Measurements from ENCODE around the gene PTPRR. TPM values are rescaled to one million over a fixed set of nuclear protein-coding genes. Genes with fewer than 3 reads are reported as not detected.
A peak's percentile ranks its signal among the peaks of the same experiment; 100 is the strongest.

The PTPRR gene
- total RNA-seq, 1 experiment from 2014 or later = 41.5 TPM

DNA sequence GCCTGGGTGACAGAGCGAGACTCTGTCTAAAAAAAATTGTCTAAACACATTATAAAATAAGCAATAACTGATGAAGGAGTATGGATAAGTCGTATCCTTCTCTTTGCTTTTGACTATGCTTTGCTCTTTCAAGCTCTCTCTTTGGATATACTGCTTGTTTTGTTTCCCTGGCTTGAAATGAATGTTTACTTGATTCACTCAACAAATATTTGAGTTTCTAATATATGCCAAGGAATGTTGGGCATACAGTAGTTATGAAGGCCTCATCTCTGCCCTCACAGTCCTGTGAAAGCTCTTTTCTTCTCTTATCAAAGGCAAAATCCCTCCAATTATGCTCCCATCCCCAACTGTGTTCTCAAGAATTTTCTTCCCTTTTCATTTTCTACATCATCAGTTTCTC, 123.5 kb downstream of the PTPRR start:
- no peak for DNase-seq (ENCODE audit: low spot score)

DNA sequence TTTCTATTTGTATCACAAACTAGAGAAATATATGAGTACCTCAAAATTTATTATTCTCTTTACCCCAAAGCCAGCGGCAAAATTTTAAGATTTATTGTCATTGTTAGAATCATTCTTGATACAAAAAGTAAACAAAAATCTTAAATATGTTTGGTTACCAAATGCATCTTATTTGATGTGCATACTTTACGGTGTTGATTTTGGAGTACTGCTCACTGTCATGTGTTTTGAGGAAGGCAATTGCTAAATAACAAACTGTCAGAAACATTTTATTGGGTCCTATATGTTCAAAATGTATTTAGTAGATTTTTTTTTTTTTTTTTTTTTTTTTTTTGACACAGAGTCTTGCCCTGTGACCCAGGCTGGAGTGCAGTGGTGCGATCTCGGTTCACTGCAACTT, 124.9 kb downstream of the PTPRR start:
- DNase-seq (ENCODE audit: low spot score) = no peak

DNA sequence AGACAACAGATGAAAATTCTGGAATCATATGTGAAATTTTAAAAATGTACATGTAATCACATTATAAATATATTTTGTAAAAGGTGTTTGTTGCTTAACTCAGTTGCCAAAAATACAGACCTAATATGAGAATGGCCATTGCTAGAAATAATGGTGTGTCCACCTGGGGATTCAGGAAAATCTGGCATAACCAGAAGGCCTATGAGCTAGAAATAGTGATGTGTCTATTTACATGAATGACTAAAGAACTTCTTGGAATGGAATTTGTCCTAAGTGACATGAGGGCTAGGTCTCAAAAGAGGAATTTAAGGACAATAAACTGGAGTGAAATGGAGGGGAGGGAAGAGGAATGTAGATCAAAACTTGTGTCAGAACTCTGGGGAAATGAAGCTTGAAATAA, 126.4 kb downstream of the PTPRR start:
- no peak for DNase-seq (ENCODE audit: low spot score)

DNA sequence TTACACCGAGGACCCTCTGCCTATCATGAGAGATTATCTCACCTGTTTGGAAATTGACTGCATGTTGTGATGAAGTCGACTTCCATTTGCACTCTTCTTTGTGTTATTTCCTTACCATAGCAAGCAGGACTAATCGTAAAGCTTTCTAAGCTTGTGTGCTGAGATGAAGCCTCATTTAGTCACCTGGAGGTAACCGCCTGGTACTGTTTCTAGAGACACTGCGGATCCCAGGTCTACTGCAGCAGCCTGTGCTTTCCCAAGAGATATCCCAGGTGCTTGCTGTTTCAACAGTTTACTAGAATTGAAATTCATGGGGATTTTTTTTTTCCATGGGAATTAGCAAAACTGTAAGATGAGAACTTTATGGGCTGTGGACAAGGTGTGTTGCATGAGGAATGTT, 131.8 kb downstream of the PTPRR start:
- no peak for DNase-seq (ENCODE audit: low spot score)

DNA sequence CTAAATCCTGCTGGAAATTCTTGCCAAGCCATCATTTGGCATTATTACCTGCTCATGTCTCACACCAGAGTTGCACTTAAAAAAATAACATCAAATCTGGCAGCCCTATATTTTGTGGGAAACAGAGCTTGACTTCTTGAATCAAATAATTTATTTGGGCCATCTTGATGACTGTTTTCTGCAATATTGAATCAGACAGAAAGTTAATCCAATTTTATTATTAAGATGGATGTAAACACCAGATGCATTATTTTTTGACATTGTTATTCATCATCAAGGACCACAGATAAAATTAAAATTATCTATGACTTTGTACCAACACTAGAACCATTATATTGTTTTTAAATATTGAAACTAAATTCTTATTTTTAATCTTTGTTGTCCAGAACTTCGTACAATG, 132.9 kb downstream of the PTPRR start:
- DNase-seq (ENCODE audit: low spot score) = no peak

DNA sequence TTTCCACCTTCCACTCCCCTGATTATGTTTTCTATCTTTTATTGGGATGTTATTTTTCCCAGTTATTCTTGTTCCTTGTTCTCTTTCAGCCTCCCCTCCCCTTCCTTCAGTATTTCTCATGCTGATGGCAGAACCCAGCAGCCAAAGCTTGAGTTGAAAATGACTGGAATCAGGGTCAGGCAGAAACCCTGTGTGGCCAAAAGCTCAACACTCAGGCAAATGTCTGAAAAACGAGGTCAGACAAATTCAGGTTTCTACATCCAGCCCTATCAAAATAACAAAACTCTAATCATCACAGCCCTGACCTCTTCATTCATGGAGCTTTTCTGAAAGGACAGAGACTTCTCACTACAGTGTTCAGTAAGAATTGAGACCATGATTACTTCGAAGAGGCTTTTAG, 134.6 kb downstream of the PTPRR start:
- DNase-seq (ENCODE audit: low spot score) = no peak

DNA sequence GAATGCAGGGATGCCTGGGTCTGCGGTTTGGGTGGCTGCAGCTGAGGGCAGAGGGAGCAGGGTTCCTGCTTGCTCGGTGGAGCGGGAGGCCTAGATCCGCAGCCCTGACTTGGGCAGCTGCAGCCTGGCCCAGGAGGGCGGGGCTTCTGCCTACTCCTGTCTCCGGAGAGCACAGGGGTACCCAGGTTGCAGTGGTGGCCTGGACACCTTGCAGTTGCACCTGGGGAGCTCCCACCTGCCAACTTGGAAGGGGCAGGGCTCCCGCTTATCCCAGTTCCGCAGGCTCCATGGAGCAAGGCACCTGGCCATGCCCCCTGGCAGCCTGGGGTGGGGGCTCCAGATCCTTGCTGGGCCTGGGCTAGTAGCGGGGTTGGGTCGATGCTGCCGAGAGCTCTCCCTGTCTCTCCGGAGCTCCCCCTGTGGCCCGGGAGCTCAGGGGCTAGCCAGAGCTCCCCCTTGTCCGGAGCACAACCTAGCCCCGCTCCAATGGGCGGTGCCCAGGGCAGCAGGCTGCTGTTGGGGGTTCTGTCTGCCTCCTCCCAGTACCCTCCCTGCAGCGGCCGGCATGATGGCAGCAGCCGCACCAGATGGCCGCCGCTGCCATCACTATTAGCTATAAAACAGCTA, 136.4 kb downstream of the PTPRR start:
- DNase-seq (ENCODE audit: low spot score) = no peak

DNA sequence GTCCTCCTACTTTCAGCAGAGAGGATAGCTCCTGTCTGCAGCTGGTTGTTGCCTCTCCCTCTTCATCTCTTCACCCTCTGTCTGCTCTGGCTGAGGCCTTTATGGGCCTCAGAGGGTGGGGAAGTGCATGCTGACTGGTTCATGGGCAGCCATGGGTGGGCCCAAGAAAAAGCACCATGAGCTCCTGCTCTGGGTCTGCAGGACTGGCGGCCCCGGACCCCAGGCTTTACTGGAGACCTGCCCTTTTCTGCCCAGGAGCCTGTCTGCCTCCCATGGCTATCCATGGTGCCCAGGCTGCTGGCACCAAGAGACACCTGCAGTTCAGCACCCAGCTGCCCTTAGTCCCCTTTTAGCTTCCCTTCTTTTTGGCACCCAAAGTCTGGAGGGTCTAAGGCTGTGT, 137.1 kb downstream of the PTPRR start:
- no peak for DNase-seq (ENCODE audit: low spot score)

DNA sequence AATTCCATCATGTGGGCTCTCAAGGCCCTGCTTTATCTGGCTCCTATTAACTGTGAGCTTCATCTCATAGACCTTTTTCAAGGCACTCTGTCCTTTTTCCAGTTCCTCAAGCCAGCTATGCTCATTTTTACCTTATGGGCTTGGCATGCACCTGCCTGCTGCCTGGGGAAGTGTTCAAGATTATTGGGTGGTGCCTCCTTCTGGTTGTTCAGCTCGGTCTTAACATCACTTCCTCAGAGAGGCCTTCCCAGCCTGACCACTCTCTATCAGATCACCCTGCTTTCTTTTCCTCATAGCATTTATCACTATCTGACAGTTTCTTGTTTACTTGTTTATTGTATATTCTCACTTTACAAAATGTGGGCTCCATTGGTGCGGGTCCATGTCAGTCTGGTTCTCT, 141.3 kb downstream of the PTPRR start:
- no peak for DNase-seq (ENCODE audit: low spot score)

DNA sequence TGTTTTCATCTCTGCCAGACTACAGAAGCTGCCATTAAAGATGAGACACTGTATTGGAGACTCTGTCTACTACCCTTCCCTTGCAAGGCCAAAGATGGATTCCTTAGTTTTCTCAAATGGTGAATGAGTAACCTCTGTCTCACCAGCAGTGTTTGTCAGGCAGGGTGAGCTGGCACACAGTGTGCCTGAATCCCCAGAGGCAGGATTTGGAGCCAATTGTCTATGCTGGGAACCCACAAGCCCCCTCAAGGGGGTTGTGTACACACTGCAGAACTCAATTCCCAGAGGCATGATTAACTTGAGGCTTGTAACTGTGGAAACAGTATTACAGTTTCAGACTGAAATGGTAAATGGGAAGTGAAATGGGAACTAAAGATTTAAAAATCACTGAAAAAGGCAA, 146.5 kb downstream of the PTPRR start:
- DNase-seq (ENCODE audit: low spot score) = peak; percentile 4

DNA sequence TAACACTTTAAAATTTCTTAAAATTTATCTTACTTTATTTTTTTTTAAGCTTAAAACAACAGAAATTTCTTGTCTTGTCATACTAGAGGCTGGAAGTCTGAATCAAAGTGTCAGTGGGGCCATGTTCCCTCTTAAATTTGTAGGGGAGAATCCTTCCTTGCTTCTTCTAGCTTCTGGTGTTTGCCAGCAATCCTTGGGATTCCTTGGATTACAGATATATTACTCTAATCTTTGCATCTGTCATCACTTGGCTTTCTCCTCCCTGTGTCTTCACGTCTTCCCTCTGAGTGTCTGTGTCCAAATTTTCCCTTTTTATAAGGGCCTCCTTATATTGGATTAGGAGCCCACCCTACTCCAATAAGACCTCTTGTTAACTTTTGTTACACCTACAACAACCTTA, 147.7 kb downstream of the PTPRR start:
- no peak for DNase-seq (ENCODE audit: low spot score)

DNA sequence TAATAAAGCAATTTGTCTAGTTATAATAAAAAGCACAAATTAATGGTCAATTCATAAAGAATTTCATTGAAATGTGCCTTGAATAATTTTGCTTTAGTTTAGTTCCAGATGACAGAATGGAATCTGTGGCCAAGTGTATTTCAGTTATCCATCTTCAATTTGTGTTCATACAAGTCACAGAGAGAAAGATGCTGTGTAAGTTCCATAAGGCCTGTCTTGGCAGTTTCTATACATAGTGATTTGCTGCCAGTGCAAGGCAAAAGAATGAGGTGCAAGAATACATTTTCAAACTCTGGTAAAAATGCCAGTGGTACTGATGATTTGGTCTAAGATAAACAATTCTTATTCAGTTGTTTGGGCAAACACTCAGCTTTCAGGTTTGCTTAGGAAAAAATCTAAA, 149.0 kb downstream of the PTPRR start:
- DNase-seq (ENCODE audit: low spot score) = no peak

DNA sequence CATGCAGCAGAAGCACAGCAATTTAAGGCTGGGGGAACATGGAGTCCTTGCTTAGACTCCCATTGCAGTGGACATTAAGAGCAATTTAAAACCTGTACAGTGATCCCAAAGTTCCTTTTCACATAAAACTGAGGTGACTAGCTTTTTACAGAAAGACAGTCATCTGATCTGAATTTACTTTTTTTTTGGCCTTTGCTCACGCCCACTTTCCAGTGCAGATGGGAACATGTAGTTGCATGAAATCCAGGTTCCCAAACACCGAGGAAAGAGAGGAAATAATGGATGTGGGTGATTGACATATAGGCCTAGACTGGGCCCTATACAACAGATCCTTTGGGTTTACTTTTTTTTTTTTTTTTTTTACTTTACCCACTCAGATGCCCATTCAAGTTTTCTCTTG, 156.9 kb downstream of the PTPRR start:
- no peak for DNase-seq (ENCODE audit: low spot score)

DNA sequence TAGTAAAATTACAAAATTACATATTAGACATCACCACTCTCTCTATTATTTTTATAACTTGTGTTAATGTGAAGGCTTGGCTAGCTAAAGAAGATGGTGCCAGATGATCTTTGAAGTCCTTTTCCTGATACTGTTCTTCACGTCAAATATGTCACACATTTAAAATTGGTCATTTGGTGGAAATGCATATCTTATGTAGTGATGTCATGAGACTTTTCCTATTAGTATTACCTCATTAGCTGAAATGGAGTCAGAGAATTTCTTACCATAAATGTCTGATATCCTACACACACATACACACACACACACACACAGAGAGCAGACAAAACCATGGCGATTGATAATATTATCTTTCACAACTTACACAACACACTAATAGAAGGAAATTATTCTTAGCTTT, 158.5 kb downstream of the PTPRR start:
- DNase-seq (ENCODE audit: low spot score) = no peak

DNA sequence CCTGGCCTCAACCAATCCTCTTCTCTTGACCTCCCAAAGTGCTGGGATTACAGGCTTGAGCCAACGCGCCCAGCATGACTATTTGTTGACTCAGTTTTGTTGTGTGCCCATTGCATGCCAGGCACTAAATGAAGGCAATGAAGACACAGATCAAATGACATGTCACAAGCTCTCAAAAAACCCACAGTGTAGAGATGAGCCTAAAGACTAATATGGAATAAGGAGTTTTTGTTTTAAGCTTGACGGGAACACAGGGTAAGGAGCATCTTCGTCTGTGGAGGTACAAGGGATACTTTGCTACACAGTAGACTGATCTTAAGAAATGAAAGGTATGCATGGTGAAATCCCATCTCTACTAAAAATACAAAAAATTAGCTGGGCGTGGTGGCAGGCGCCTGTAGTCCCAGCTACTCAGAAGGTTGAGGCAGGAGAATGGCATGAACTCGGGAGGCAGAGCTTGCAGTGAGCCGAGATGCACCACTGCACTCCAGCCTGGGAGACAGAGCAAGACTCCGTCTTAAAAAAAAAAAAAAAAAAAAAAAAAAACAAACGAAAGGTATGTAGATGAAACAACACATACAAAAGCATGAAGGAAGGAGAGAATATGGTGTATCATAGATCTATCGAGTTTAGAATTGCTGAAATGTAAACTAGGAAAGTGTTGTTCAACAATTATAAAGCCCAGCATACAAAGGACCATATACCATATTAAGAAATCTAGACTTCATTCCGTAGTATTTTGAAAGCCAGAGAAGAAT, 161.2 kb downstream of the PTPRR start:
- DNase-seq (ENCODE audit: low spot score) = no peak

DNA sequence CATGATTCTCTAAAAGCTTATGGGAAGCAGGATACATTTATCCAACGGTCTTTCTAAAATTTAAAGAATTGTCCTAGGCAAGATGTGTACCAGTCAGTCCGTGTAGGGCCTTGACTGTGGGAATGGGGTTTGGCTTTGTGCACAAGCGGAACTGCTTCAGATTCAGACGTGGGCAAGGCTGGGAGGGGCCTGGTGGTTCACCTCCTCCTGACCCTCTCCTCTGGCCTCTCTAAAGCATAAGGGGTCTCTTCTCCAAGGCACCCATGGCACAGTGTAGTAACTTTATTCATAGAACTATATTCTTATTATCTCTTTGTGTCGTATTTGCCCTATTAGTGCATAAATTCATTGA, 162.1 kb downstream of the PTPRR start:
- no peak for DNase-seq (ENCODE audit: low spot score)

DNA sequence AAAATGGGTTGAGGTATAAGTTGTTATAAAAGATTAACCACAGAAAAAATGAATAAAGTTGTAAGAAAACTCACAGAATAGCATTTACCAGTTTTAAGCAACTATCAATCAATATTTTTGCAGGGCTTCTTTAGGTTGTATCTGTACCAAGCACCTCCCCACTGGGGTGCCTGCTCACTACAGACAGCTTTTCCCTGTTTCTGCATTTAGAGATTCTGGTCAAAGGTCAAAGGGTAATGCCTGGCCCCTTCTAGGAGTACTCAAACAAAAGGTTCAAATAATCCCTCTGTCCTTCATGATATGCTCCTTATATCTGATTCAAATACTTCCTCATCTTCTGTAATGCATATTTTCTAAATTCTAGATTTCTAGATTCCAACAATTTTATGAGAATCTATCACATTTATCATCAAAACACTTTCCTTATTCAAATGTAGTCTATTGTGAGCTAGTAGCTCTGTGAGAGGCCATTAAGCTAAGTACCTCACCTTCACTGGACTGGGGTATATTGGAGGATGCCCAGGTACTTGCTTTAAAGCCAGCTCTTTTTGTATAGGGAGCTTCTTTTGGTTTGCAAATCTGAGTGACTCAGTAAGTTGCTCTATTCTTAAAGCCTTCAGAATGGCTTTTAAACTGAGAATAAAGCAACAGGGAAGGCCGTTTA, 162.6 kb downstream of the PTPRR start:
- no peak for DNase-seq (ENCODE audit: low spot score)

DNA sequence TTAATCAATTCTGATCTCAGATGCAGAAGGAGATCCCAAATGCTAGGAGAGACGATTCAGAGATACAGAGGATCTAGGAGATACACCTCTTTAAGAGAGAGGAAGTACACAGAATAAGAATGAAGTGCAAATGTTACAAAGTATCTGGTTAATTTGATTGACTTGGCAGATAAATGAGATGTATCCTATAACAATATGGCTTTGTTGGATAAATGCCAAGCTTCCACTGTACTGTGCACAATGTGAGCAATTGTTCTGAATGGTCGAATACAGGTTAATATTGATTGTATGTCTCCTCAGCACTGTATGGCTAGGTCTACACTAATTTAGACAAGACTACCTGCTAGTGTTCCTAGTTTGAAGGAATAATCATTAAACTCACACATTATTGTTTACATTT, 163.7 kb downstream of the PTPRR start:
- no peak for DNase-seq (ENCODE audit: low spot score)

DNA sequence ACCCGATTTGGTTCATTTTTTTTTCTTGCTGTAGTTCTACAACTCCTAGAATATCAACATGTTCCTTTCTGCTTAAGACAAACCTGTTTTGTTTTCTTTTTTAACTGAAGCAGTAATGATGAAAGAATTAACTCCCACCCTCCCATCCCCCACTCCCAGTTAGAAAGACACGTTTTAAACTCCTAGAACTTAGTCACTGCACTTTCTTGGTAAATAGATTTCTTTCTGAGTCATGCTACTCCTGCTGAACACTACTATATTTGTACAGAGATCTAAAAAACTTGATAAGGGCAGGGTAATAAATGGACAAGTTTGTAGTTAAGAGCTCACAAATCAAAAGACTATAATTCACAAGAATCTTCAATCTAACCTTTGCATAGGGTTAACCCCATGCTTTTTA, 164.4 kb downstream of the PTPRR start:
- DNase-seq (ENCODE audit: low spot score) = peak; percentile 72

DNA sequence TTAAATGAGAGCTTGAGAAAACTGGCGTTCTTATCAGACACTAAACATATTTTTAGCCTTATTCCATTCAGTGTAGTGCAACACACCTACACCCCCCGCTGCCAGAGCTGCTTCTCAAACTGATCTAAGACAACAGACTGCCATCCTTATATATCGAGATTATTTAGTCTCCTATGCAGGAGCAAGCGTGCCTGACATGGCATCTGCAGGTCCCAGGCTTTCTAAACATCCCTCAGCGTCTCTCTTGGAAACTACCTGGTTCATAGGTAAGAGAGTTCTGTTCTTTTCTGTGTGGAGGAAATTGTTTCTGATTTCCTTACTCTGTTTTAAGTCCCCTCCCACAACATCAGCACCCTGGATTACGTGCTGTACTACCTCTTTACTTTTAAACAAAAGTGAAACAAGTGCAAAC, 166.2 kb downstream of the PTPRR start:
- no peak for DNase-seq (ENCODE audit: low spot score)

DNA sequence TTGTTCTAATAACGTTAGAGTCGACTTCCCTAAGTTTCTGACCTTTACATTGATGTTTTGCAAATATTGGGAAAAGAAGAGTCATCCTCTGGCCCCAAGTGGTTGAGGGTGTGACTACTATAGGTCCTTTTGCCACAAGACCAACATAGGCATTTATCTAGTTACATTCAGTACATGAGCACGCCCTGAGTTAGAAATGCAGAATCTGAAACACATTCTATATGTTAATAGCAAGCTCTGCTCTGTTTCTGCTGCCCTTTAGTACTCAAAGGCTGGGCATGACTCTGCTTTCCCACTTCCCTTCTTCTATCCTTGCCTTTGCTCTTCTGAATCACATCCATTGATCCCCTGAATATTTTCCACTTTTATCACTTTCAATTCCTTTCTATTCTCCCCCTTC, 168.2 kb downstream of the PTPRR start:
- DNase-seq (ENCODE audit: low spot score) = no peak

DNA sequence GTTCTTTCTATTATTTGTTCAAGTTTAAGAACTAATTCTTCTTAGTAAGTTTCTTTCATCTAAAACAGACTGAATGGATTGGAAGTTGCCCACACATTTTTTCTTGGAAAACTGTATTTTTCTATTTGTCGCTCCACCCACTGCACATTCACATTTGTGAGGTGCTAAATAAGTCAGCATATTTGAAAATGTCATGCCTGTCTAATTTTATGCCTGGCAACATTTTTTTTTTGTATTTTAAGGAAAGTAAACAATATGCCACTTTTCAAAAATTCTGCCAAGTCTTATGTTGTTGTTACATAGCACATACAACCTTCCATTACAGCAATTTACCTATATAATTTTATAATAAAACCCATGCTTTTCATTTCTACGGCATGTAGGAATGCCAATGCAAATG, 170.6 kb downstream of the PTPRR start:
- no peak for DNase-seq (ENCODE audit: low spot score)

DNA sequence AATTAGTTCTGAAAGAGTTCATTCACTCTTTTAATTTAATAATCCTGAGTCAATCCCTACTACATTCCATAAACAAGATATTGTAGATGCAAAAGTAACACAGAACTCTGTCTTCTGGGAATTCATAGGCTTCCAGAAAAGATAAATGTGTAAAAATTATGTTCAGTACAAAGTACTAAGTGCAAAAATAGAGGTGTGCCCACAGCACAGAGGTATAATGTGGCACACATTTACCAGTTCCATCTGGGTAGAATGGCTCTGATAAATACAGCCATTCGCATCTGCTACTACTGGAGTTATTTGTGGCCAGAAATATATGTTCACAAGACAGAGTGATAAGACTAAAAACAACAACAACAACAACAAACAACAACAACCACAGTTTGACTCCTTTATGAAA, 171.7 kb downstream of the PTPRR start:
- no peak for DNase-seq (ENCODE audit: low spot score)

Measured in A172 (cell line).